HG03060 (cell line): Measurements from ENCODE around the gene IDUA.
"Not testable (repeated sequence)": the region's sequence is repeated elsewhere in the genome, so short reads cannot be mapped to it uniquely, and the experiment has no call there.

ENCODE experiments used
- ATAC-seq: cut with Tn5 transposase; IDR thresholded peaks from one replicate; pipeline ENCODE4 v1.9.1; 2021; ENCODE audit warnings: low read depth, moderate number of reproducible peaks; ENCODE audit not compliant: unreplicated experiment

The IDUA gene

GRCh38 chr4:966266-967112, 20.4 kb upstream of the IDUA start:
- no peak for ATAC-seq

- no peak for ATAC-seq
Observed at GRCh38 chr4:967113-968104, 19.4 kb upstream of the IDUA start.

- ATAC-seq: no peak
Observed at GRCh38 chr4:968221-968620, 18.6 kb upstream of the IDUA start.

DNA sequence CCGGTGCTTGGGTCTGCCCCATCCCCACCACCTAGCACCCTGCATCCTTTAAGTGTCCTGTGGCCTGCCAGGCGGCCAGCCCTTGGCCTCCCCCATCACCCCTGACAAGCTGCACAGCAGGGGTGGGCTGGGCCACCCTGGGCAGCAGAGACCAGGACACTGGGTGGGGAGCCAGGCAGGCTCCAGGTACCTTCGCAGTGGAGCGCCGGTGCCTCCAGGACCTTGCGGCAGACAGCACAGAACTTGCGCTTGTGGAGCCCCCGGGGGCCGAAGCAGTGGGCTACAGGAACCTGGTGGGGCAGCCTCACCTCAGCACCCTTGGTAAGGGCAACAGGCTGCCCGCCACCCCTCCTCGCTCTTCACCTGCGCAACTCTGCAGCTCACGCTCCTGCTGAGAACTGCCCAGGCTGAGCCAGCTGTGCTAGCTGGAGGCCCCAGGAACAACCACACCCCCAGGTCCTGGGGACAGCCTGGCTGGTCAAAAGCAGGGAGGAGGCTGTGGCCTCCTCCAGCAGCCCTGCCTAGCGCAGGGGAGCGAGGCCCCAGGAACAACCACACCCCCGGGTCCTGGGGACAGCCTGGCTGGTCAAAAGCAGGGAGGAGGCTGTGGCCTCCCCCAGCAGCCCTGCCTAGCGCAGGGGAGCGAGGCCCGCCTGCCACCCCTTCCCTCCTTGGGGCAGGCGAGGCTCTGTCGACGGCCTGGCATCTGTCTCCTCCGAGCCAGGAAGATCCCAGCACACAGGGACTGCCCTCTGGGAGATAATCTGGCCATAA, 18.0 kb upstream of the IDUA start:
- ATAC-seq: no peak

DNA sequence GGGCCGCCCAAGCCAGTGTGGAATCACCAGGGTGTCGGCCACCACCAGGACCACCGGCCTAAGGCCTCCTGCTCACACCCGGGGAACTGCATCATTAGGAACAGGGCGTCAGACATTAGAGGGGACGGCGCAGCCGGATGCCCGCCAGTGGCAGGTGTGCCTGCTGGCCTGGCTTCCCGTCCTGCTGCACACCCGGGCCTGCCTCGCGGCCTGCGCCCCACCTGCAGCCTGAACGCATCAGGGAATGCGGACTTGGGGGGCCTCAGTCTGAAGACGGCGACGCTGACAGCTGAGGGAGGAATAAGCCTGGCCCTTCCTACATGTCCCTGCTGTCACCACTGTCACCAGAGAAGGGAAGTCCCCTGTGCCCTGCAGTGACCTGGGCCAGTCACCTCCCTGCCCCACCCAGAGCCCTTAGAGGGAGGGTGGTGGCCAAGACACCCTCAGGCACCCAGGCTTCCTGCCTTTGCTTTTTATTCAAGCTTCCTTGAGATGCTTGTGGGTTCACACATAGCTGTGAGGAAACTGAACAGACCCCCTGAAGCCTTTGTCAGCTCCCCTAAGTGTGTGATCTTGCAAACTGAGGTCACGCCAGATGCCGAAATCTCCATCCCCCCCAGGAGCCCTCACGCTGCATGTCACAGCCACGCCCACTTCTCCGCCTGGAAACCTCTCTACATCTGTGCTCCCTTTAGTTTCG, 16.6 kb upstream of the IDUA start:
- ATAC-seq: no peak

DNA sequence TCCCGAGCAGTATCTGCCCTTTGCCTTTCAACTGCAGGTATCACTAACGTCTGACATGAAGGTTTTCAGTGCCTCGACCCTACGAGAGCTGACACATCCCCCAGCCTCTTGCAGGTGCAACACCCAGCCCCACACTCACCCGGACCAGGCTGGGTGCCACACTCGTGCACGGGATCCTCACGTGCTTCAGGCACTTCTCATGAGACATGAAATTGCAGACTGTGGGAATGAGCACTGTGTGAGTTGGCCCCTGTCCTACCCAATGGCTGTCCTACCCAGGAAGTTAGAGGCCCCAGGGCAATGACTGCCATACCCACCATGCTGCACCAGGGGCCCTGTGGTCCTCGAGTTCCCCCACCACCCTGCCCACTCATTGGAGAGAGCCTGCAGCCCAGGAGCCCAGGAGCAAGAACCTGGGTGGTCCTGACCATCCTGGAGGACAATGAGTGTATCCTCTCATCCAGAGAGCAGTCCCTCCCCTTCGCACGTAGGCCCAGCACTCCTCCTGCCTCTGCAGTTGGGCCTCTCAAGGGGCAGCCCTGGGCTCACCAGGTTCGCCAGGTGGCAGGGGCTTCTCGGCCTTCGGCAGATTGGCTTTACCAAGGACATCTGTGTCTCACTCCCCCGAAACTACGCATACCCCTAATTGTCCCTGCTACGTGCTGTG, 15.9 kb upstream of the IDUA start:
- no peak for ATAC-seq

DNA sequence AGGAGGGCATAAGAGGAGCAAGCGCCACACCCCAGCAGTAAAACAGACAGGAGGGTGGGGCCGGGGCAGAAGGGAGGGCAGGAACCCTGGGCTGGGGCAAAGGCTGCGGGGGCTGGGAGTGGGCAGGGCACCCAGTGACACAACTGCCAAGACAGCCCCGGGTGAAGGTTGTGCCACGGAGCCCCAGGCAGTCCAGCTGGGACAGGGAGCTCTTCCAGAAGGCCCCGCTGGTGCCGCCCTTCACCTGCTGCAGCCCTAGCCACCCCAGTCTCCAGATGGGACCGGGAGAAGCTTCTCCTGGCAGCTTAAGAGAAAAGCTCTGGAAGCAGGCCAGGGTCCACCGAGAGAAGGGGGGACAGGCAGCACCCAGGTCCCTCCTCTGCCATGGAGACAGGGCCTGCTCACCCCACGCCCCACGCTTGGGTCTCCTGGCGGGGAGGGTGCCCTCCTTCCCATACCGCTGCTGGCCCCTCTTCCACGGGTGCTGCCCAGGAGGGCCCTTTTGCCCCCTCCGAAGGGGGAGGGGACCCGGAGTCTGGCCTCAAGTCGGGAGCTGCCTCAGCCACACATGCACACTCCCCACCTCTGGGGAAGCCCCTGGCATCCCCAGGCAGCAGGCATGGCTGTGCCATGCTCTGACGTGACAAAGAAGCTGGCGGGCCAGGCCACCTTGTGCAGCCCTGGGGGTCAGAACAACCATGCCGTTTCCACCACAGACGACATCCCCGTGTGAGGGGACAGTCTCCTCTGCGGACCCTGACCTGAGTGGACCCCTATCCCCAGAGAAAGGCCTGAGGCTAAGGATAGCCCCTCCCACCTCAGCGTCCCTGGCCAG, 15.0 kb upstream of the IDUA start:
- no peak for ATAC-seq

GRCh38 chr4:972651-973424, 14.0 kb upstream of the IDUA start:
- ATAC-seq: no peak

- no peak for ATAC-seq
Observed at GRCh38 chr4:973431-974397, 13.1 kb upstream of the IDUA start, which contains the start of gene DGKQ. DGKQ (minus strand) TSS chr4:973569; CDS start chr4:973482, 87 bp downstream.

- ATAC-seq: no peak
Observed at GRCh38 chr4:974668-975067, 12.2 kb upstream of the IDUA start.

- ATAC-seq: not testable (repeated sequence)
Observed at GRCh38 chr4:976016-976415, 10.8 kb upstream of the IDUA start.

DNA sequence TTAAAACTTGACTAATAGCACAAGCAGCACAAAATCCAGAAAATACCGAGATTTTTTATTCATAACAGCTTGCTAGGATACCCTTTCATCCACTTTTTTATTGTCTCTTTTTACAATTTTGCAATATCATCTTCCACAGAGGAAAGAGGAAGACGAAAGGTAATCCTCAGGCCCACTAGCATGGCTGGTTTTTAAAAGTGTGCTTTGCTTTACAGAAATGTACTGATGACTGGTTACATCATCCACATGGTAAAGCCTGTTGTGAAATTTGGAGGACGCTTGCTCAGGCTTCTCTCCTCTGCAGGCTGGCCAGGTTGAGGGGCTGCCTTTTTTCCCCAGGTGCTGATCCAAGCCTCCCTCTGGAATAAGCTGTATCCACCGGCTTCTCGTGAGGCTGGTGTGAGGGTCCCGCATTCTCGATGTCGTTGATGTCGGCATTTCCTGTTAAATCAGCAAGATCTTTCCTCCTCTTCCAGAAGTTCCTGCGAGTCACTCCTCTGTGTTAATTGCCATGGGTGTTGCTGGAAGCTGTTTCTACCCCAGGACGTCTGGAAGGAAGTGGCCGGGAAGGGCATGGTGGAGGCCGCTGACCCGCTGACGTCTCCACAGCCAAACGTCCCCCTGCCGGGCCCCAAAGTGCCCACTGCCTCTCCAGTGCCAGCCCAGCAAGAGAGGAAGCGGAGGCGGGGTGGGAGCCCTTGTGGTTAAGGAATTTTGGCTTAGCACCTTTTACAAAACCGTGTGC, 7.7 kb upstream of the IDUA start:
- ATAC-seq: no peak

- ATAC-seq: no peak
Observed at GRCh38 chr4:982291-982690, 4.6 kb upstream of the IDUA start.

GRCh38 chr4:982814-983213, 4.0 kb upstream of the IDUA start:
- ATAC-seq: no peak

- ATAC-seq: no peak
Observed at GRCh38 chr4:984336-985054, 2.3 kb upstream of the IDUA start.
